CD8-positive, alpha-beta memory T cell (primary cell): Measurements from ENCODE around the gene NCOA3. TPM values are rescaled to one million over a fixed set of nuclear protein-coding genes. Genes with fewer than 3 reads are reported as not detected.

Experiments used
- CTCF ChIA-PET: fragments of 350-600 bp; sonication (Branson Sonifier 250); formaldehyde crosslinking; loops from one replicate; lab custom pipeline; 2021; ENCODE audit warnings: antibody characterized with exemption; lab: Charles Lee
- POLR2A ChIA-PET: fragments of 350-600 bp; sonication (Branson Sonifier 250); formaldehyde crosslinking; loops from one replicate; lab custom pipeline; 2021; ENCODE audit warnings: antibody characterized with exemption; lab: Charles Lee
- DNase-seq, 5 donors: peaks; one replicate each; pipeline versions ENCODE4 v3.0.0 to v3.0.0-alpha.2; 2020 to 2022; ENCODE audit warnings: mixed read lengths in 1 of 5
- H3K27ac ChIP-seq: one replicate; pipeline ENCODE4 v1.7.0; 2013; ENCODE audit warnings: low read depth, mild to moderate bottlenecking, low read length, moderate library complexity
- H3K27me3 ChIP-seq: 2 replicates; pipeline ENCODE4 v1.7.0; 2013; ENCODE audit warnings: low read length, mild to moderate bottlenecking; ENCODE audit not compliant: insufficient read depth, poor library complexity, severe bottlenecking
- H3K36me3 ChIP-seq: 2 replicates; pipeline ENCODE4 v1.7.0; 2013; ENCODE audit warnings: mild to moderate bottlenecking, low read length, moderate library complexity; ENCODE audit not compliant: insufficient read depth
- H3K4me1 ChIP-seq: 2 replicates; pipeline ENCODE4 v1.7.0; 2013; ENCODE audit warnings: mild to moderate bottlenecking, low read length, moderate library complexity; ENCODE audit not compliant: insufficient read depth
- H3K4me3 ChIP-seq: 2 replicates; pipeline ENCODE4 v1.7.0; 2013; ENCODE audit warnings: mild to moderate bottlenecking, low read length
- H3K9me3 ChIP-seq: 2 replicates; pipeline ENCODE4 v1.7.0; 2013; ENCODE audit warnings: mild to moderate bottlenecking, low read length
- H3K27ac Mint-ChIP-seq, 8 donors: one replicate each; pipeline ENCODE4 v1.8.0; 2020 to 2021; ENCODE audit warnings: mixed read lengths in 8 of 8, mild to moderate bottlenecking in 6 of 8, inconsistent platforms in 3 of 8, moderate library complexity in 3 of 8
- H3K27me3 Mint-ChIP-seq, 2 donors: one replicate each; pipeline ENCODE4 v1.8.0; 2020 to 2021; ENCODE audit warnings: mixed read lengths in 2 of 2, mild to moderate bottlenecking in 1 of 2, moderate library complexity in 1 of 2
- H3K36me3 Mint-ChIP-seq, 3 donors: one replicate each; pipeline ENCODE4 v1.8.0; 2020 to 2021; ENCODE audit warnings: mixed read lengths in 3 of 3, inconsistent platforms in 1 of 3, mild to moderate bottlenecking in 1 of 3
- H3K4me1 Mint-ChIP-seq, 3 donors: one replicate each; pipeline ENCODE4 v1.8.0; 2020 to 2021; ENCODE audit warnings: mixed read lengths in 3 of 3, inconsistent platforms in 1 of 3, mild to moderate bottlenecking in 1 of 3
- H3K4me3 Mint-ChIP-seq, 7 donors: one replicate each; pipeline ENCODE4 v1.8.0; 2020 to 2021; ENCODE audit warnings: mixed read lengths in 7 of 7, mild to moderate bottlenecking in 6 of 7, moderate library complexity in 4 of 7, inconsistent platforms in 2 of 7
- H3K9me3 Mint-ChIP-seq, 5 donors: one replicate each; pipeline ENCODE4 v1.8.0; 2020 to 2022; ENCODE audit warnings: mixed read lengths in 5 of 5, mild to moderate bottlenecking in 3 of 5, moderate library complexity in 2 of 5, inconsistent platforms in 1 of 5
- polyA plus RNA-seq: library from polyadenylated mRNA; unstranded; fragments of 300-500 nt; fragmentation: Illumina TruSeq; gene quantifications from one replicate; pipeline ENCODE4 v1.2.3, GENCODE V29; 2021
- total RNA-seq, 2 experiments: library from RNA; stranded (reverse); gene quantifications; one replicate each; pipeline ENCODE4 v1.2.3, GENCODE V29; 2021

The NCOA3 gene
- total and polyA plus RNA-seq, 3 experiments from 2014 or later, result 23.8 to 93.8 (median 92.4) TPM

DNA sequence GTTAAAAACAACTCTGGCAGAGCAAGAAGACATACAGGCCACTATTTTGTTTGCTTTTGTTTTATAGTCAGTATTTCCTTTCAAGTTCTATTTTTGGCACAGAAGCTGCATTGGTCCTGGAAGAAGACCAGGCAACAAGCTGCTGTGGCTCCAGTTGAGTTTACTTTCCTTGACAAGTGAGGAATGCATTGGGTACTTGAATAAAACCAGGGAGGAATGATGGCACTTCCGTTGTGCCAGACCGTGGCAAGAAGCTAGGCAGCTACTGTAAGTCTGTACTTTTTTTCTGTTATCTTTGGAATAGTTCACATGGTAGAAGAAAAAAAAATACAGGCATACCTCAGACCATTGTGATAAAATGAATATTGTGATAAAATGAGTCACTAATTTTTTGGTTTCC, 66.3 kb downstream of the NCOA3 start:
- H3K9me3 ChIP-seq, result no peaks in the 10 kb centered on the region
- peaks cover 0 to 5% (median 2%) of the 10 kb centered on the region in 5 donors for H3K9me3 Mint-ChIP-seq
- CTCF ChIA-PET, result interaction anchor here (1.6 kb wide), 1 partner anchor 11 kb away, joined by 3 read pairs; no protein-coding TSS in a partner anchor
- H3K4me3 ChIP-seq, result no peak overlapping the region
- H3K4me1 Mint-ChIP-seq, result peaks cover 44 to 76% (median 59%) of the 10 kb centered on the region in 3 donors
- H3K4me3 Mint-ChIP-seq, result no peak overlapping the region
- DNase-seq, result no peak
- peaks cover 25% of the 10 kb centered on the region for H3K4me1 ChIP-seq
- H3K27me3 Mint-ChIP-seq, result no peaks in the 10 kb centered on the region
- H3K27me3 ChIP-seq, result no peaks in the 10 kb centered on the region
- H3K36me3 ChIP-seq, result no peaks in the 10 kb centered on the region
- POLR2A ChIA-PET, result no interaction called here
- H3K36me3 Mint-ChIP-seq, result peaks cover 5 to 36% (median 14%) of the 10 kb centered on the region in 3 donors
- peak overlapping the region in 4 of 8 donors; percentile 18 to 84 (median 61) for H3K27ac Mint-ChIP-seq
- H3K27ac ChIP-seq, result no peak overlapping the region

DNA sequence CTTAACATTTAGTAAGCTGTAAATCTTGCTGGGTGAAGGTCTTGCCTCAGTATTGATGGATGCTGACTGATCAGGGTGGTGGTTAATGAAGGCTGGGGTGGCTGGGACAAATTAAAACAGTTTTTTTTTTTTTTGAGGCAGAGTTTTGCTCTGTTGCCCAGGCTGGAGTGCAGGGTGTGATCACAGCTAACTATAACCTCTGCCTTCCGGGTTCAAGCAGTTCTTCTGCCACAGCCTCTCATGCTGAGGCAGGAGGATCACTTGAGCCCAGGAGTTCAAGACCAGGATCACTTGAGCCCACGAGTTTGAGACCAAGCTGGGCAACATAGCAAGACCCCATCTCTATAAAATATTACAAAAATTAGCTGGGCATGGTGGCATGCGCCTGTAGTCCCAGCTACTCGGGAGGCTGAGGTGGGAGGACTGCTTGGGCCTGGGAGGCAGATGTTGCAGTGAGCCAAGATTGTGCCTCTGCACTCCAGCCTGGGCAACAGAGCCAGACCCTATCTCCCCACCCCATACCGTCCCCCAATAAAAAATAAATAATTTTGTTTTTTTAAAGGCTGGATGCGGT, 67.2 kb downstream of the NCOA3 start:
- H3K27ac Mint-ChIP-seq, result peak overlapping the region in 2 of 8 donors; percentile 8 to 63
- CTCF ChIA-PET, result interaction anchor here (1.6 kb wide), 1 partner anchor 10 kb away, joined by 3 read pairs; no protein-coding TSS in a partner anchor
- Histone ChIP-seq H3K27me3 (no peaks in the 10 kb centered on the region), H3K9me3 (no peaks in the 10 kb centered on the region), H3K4me3 (no peak overlapping the region), H3K4me1 (peaks cover 20% of the 10 kb centered on the region), H3K36me3 (no peaks in the 10 kb centered on the region), H3K27ac (no peak overlapping the region)
- no peaks in the 10 kb centered on the region for H3K27me3 Mint-ChIP-seq
- peaks cover 49 to 79% (median 62%) of the 10 kb centered on the region in 3 donors for H3K4me1 Mint-ChIP-seq
- H3K4me3 Mint-ChIP-seq, result no peak overlapping the region
- DNase-seq, result no peak
- peaks cover 5 to 39% (median 14%) of the 10 kb centered on the region in 3 donors for H3K36me3 Mint-ChIP-seq
- peaks cover 0 to 5% (median 2%) of the 10 kb centered on the region in 5 donors for H3K9me3 Mint-ChIP-seq
- POLR2A ChIA-PET, result no interaction called here

DNA sequence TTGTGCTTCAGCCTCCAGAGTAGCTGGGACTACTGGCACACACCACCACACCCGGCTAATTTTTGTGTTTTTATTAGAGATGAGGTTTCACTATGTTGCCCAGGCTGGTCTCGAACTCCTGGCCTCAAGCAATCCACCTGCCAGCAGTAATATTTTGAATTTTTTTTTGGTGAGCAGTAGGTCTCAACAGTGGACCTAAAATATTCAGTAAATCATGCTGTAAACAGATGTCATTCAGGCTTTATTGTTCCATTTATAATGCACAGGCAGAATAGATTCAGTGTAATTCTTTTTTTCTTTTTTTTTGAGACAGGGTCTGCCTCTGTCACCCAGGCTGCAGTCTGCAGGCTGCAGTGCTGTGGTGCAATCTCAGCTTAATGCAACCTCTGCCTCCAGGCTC, 69.7 kb downstream of the NCOA3 start:
- CTCF ChIA-PET, result no interaction called here
- Histone ChIP-seq H3K27me3 (no peaks in the 10 kb centered on the region), H3K27ac (no peak overlapping the region), H3K4me3 (no peak overlapping the region), H3K36me3 (no peaks in the 10 kb centered on the region), H3K4me1 (peaks cover 25% of the 10 kb centered on the region), H3K9me3 (no peaks in the 10 kb centered on the region)
- Mint-ChIP-seq H3K36me3 (peaks cover 5 to 37% (median 14%) of the 10 kb centered on the region in 3 donors), H3K9me3 (peaks cover 0 to 5% (median 2%) of the 10 kb centered on the region in 5 donors), H3K4me3 (no peak overlapping the region), H3K27ac (peak overlapping the region in 1 of 8 donors; percentile 79), H3K4me1 (peaks cover 52 to 78% (median 66%) of the 10 kb centered on the region in 3 donors), H3K27me3 (no peaks in the 10 kb centered on the region)
- POLR2A ChIA-PET, result no interaction called here
- no peak for DNase-seq

DNA sequence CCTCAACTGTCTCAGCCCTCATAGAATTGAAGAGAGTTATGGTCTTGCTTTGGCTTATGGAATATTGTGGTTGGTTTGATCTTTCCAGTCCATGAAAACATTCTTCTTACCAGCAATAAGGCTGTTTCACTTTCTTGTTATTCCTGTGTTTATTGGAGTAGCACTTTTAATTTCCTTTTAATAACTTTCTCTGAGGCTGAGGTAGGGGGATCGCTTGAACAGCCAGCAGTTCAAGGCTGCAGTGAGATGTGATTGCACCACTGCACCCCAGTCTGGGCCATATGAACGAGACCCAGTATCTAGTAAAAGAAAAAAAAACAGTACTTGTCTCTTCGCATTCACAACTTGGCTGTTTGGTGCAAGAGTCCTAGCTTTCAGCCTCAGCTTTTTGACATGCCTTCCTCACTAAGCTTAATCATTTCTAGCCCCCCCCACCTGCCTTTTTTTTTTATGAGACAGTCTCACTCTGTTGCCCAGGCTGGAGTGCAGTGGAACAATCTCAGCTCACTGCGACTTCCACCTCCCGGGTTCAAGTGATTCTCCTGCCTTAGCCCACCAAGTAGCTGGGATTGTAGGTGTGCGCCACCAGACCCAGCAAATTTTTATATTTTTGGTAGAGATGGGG, 70.5 kb downstream of the NCOA3 start:
- H3K36me3 Mint-ChIP-seq, result peaks cover 5 to 37% (median 14%) of the 10 kb centered on the region in 3 donors
- Histone ChIP-seq H3K4me3 (no peak overlapping the region), H3K27ac (no peak overlapping the region), H3K27me3 (no peaks in the 10 kb centered on the region), H3K4me1 (peaks cover 30% of the 10 kb centered on the region), H3K36me3 (no peaks in the 10 kb centered on the region), H3K9me3 (no peaks in the 10 kb centered on the region)
- H3K27me3 Mint-ChIP-seq, result no peaks in the 10 kb centered on the region
- peak overlapping the region in 4 of 8 donors; percentile 46 to 79 (median 58) for H3K27ac Mint-ChIP-seq
- H3K4me3 Mint-ChIP-seq, result peak overlapping the region in 1 of 7 donors; percentile 19
- peaks cover 0 to 5% (median 2%) of the 10 kb centered on the region in 5 donors for H3K9me3 Mint-ChIP-seq
- peaks cover 58 to 81% (median 71%) of the 10 kb centered on the region in 3 donors for H3K4me1 Mint-ChIP-seq
- ChIA-PET CTCF (interaction anchor here (1.9 kb wide), 1 partner anchor 188 kb away, joined by 6 read pairs; no protein-coding TSS in a partner anchor), POLR2A (no interaction called here)
- no peak for DNase-seq

DNA sequence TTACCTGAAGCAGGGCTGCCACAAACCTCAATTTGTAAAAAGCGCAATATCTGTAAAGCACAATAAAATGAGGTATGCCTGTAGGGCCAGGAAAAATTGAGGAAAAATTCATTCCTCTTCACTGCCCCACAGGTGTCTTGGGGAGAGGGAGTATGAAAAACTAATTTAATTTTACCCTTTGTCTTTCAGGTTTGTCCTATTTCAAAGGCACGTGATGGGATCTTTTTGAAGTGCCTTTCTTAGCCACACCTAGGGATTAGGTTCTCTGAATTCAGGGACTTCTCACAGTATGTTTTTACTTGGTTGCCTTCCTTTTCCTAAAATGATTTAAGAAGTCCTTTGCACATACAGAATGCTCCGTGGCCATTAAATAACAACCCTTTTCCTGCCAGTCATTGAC, 71.9 kb downstream of the NCOA3 start:
- POLR2A ChIA-PET, result no interaction called here
- Mint-ChIP-seq H3K27ac (peak overlapping the region in 2 of 8 donors; percentile 10 to 29), H3K4me3 (peak overlapping the region in 1 of 7 donors; percentile 33), H3K27me3 (no peaks in the 10 kb centered on the region), H3K4me1 (peaks cover 60 to 81% (median 78%) of the 10 kb centered on the region in 3 donors), H3K36me3 (peaks cover 5 to 30% (median 10%) of the 10 kb centered on the region in 3 donors), H3K9me3 (peaks cover 0 to 5% (median 2%) of the 10 kb centered on the region in 5 donors)
- no peak overlapping the region for H3K4me3 ChIP-seq
- DNase-seq, result no peak
- no peaks in the 10 kb centered on the region for H3K27me3 ChIP-seq
- H3K9me3 ChIP-seq, result no peaks in the 10 kb centered on the region
- H3K36me3 ChIP-seq, result no peaks in the 10 kb centered on the region
- H3K4me1 ChIP-seq, result peaks cover 34% of the 10 kb centered on the region
- CTCF ChIA-PET, result interaction anchor here (1.9 kb wide), 1 partner anchor 190 kb away, joined by 6 read pairs; no protein-coding TSS in a partner anchor
- H3K27ac ChIP-seq, result no peak overlapping the region

DNA sequence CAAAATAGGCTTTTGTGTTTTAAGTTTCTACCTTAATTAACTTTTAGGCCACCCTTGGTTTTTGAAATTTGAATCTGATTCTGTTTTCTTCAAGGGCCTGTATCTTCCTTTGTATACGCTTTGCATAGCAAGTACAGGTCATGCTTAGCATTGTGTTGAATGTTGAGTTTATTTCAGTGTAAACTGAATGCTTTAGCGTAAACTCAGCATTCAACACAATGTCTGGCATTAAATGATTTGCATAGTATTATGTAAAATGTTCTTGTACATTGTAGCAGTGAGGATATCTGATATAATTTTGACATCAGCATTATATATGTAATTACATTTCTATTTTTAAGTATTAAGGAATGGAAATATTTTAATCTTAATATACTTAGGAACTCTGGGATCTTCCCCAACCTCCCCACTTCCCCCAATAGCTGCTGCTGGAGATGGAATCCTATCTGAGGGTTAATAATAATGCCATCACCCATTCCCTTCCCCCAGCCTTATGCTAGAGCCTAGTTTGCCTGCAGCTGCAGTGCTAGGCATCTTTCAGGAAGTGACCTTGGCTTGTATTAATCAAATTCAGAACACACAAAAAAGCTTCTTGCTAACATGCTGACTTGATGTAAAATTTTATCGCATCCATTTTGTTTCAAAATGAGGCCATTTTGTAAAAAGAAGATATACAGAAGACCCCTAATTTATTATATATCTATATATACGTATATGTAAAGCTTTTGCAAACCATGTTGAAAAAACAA, 73.1 kb downstream of the NCOA3 start:
- POLR2A ChIA-PET, result no interaction called here

DNA sequence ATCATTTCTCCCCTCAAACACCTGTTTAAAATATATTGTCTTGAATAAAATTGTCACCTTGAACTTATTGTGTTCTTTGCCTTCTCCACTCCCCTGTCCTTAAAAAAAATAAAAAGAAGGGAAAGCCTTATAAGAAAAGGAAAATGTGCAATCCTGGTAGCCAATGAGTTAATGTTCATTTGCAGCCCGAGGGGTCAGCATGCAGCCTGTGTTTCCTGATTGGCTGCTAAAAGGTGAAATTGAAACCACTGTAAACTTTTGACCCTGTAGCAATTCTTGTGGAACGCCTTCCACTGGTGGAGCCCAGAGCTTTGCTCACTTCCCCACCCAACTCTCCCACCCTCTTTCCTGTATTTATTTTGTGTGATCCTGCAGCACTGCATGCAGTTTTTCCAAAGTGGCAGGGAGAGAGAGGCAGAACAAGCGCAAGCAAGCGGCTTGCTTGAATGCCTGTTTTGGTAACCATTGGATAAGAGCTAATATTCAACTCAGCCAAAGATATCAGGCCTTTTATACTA, 74.9 kb downstream of the NCOA3 start:
- H3K27ac ChIP-seq, result no peak overlapping the region
- Mint-ChIP-seq H3K36me3 (peaks cover 0 to 18% (median 5%) of the 10 kb centered on the region in 3 donors), H3K4me1 (peaks cover 75 to 96% (median 94%) of the 10 kb centered on the region in 3 donors), H3K27me3 (no peaks in the 10 kb centered on the region), H3K4me3 (peak overlapping the region in 6 of 7 donors; percentile 25 to 56 (median 44)), H3K27ac (peak overlapping the region; percentile 11 to 74 (median 53)), H3K9me3 (peaks cover 0 to 3% (median 0%) of the 10 kb centered on the region in 5 donors)
- DNase-seq, result no peak
- H3K27me3 ChIP-seq, result no peaks in the 10 kb centered on the region
- H3K4me1 ChIP-seq, result peaks cover 34% of the 10 kb centered on the region
- ChIA-PET CTCF (no interaction called here), POLR2A (no interaction called here)
- H3K9me3 ChIP-seq, result no peaks in the 10 kb centered on the region
- no peak overlapping the region for H3K4me3 ChIP-seq
- no peaks in the 10 kb centered on the region for H3K36me3 ChIP-seq

More for the DNA sequence above, 73.1 kb downstream of the NCOA3 start:
- peaks cover 34% of the 10 kb centered on the region for H3K4me1 ChIP-seq
- CTCF ChIA-PET, result no interaction called here
- no peaks in the 10 kb centered on the region for H3K27me3 Mint-ChIP-seq
- peak overlapping the region in 2 of 7 donors; percentile 10 to 48 for H3K4me3 Mint-ChIP-seq
- no peaks in the 10 kb centered on the region for H3K36me3 ChIP-seq
- peak overlapping the region in 3 of 8 donors; percentile 12 to 70 (median 46) for H3K27ac Mint-ChIP-seq
- H3K36me3 Mint-ChIP-seq, result peaks cover 5 to 28% (median 10%) of the 10 kb centered on the region in 3 donors
- H3K4me3 ChIP-seq, result no peak overlapping the region
- no peak overlapping the region for H3K27ac ChIP-seq
- H3K9me3 Mint-ChIP-seq, result peaks cover 0 to 5% (median 2%) of the 10 kb centered on the region in 5 donors
- no peak for DNase-seq
- H3K9me3 ChIP-seq, result no peaks in the 10 kb centered on the region
- no peaks in the 10 kb centered on the region for H3K27me3 ChIP-seq
- H3K4me1 Mint-ChIP-seq, result peaks cover 68 to 90% (median 89%) of the 10 kb centered on the region in 3 donors
